HL-60 (cell line): ENCODE data around the gene DMAC2.
A peak's percentile ranks its signal among the peaks of the same experiment; 100 is the strongest.

Experiments used
- DNase-seq, 2 experiments: peaks; one replicate each; pipeline ENCODE4 v3.0.0-alpha.2; 2010 to 2020; ENCODE audit warnings: low read depth in 1 of 2, low spot score in 1 of 2
- H3K27ac ChIP-seq: fragments of 250-450 bp; sonication (Bioruptor Pico); replicated peaks from 2 replicates; pipeline ENCODE4 v1.5.1; 2020; ENCODE audit warnings: mild to moderate bottlenecking, moderate library complexity
- H3K27me3 ChIP-seq: fragments of 250-450 bp; sonication (Bioruptor Pico); 2 replicates; pipeline ENCODE4 v1.5.1; 2021; ENCODE audit warnings: mild to moderate bottlenecking, moderate library complexity; ENCODE audit not compliant: insufficient read depth, poor library complexity, severe bottlenecking
- H3K4me3 ChIP-seq: replicated peaks from 2 replicates; pipeline ENCODE4 v1.5.1; 2011; ENCODE audit warnings: mild to moderate bottlenecking, control low read depth, low read length; ENCODE audit not compliant: insufficient read depth
- GABPA ChIP-seq: IDR thresholded peaks from 2 replicates; pipeline ENCODE4 v1.6.1; 2012; ENCODE audit warnings: low read depth
- POLR2AphosphoS5 ChIP-seq: IDR thresholded peaks from 2 replicates; pipeline ENCODE4 v1.6.1; 2012; ENCODE audit warnings: low read depth
- SPI1 ChIP-seq: IDR thresholded peaks from 2 replicates; pipeline ENCODE4 v1.6.1; 2012; ENCODE audit warnings: low read depth, mild to moderate bottlenecking, borderline replicate concordance
- TF ChIP-seq, protein P1 (sequence below): IDR thresholded peaks from one replicate; pipeline ENCODE4 v1.5.1; 2011; ENCODE audit warnings: low read length, control low read depth, inconsistent platforms; ENCODE audit not compliant: insufficient read depth
- TF ChIP-seq, protein P2 (sequence below): IDR thresholded peaks from 2 replicates; pipeline ENCODE4 v1.6.1; 2012; ENCODE audit warnings: low read depth; ENCODE audit not compliant: insufficient replicate concordance

The DMAC2 gene

DNA sequence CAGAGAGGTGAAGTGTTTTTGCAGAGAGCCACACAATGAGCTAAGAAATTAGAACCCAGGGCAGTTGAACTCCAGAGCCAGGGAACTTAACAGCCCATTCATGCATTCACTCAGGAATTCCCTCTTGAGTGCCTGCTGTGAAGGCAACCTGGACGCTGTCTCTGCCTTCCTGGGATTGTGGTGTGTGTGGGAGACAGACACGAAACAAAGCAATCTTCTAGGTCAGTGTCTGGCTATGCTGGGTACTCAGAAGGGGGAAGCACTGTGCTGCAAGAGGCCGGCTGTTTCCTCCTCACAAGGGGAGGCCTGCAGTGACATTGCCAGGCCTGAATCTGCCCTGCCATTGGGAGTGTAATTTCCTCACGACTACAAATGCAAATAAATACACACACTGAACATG lies 32.4 kb downstream of the DMAC2 start:
- peak in 1 of 2 experiments; percentile 78 for DNase-seq
- Histone ChIP-seq H3K4me3 (no peak overlapping the region), H3K27me3 (no peaks in the 10 kb centered on the region), H3K27ac (peak overlapping the region; percentile 92)
- TF ChIP-seq, protein P1, sequence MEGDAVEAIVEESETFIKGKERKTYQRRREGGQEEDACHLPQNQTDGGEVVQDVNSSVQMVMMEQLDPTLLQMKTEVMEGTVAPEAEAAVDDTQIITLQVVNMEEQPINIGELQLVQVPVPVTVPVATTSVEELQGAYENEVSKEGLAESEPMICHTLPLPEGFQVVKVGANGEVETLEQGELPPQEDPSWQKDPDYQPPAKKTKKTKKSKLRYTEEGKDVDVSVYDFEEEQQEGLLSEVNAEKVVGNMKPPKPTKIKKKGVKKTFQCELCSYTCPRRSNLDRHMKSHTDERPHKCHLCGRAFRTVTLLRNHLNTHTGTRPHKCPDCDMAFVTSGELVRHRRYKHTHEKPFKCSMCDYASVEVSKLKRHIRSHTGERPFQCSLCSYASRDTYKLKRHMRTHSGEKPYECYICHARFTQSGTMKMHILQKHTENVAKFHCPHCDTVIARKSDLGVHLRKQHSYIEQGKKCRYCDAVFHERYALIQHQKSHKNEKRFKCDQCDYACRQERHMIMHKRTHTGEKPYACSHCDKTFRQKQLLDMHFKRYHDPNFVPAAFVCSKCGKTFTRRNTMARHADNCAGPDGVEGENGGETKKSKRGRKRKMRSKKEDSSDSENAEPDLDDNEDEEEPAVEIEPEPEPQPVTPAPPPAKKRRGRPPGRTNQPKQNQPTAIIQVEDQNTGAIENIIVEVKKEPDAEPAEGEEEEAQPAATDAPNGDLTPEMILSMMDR: no peak
- TF ChIP-seq, protein P2, sequence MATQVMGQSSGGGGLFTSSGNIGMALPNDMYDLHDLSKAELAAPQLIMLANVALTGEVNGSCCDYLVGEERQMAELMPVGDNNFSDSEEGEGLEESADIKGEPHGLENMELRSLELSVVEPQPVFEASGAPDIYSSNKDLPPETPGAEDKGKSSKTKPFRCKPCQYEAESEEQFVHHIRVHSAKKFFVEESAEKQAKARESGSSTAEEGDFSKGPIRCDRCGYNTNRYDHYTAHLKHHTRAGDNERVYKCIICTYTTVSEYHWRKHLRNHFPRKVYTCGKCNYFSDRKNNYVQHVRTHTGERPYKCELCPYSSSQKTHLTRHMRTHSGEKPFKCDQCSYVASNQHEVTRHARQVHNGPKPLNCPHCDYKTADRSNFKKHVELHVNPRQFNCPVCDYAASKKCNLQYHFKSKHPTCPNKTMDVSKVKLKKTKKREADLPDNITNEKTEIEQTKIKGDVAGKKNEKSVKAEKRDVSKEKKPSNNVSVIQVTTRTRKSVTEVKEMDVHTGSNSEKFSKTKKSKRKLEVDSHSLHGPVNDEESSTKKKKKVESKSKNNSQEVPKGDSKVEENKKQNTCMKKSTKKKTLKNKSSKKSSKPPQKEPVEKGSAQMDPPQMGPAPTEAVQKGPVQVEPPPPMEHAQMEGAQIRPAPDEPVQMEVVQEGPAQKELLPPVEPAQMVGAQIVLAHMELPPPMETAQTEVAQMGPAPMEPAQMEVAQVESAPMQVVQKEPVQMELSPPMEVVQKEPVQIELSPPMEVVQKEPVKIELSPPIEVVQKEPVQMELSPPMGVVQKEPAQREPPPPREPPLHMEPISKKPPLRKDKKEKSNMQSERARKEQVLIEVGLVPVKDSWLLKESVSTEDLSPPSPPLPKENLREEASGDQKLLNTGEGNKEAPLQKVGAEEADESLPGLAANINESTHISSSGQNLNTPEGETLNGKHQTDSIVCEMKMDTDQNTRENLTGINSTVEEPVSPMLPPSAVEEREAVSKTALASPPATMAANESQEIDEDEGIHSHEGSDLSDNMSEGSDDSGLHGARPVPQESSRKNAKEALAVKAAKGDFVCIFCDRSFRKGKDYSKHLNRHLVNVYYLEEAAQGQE: no peak
- no peak for TF ChIP-seq POLR2AphosphoS5

DNA sequence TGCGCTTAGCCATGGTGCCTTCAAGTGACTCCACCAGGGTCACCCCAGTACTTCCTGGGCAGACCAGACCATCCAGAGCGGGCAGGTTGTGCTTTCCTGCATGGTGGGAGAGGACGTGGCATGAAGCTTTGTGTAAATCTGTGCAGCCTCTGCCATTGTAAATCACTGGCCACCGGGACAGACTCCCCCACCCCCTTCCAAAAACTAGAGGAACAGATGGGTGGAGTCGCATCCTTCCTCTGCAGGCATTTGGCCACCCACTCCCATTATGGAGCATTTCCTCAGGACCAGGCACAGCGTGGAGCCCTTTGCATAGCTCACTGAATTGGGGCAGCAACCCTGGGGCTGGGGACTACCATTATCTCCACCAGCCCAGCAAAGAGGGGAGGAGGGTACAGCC lies 33.9 kb downstream of the DMAC2 start:
- DNase-seq: no peak
- H3K4me3 ChIP-seq: no peak overlapping the region
- no peak for TF ChIP-seq SPI1
- TF ChIP-seq, protein P1: no peak
- TF ChIP-seq POLR2AphosphoS5: no peak
- no peak for TF ChIP-seq GABPA
- TF ChIP-seq, protein P2: no peak
- H3K27ac ChIP-seq: no peak overlapping the region
- no peaks in the 10 kb centered on the region for H3K27me3 ChIP-seq

DNA sequence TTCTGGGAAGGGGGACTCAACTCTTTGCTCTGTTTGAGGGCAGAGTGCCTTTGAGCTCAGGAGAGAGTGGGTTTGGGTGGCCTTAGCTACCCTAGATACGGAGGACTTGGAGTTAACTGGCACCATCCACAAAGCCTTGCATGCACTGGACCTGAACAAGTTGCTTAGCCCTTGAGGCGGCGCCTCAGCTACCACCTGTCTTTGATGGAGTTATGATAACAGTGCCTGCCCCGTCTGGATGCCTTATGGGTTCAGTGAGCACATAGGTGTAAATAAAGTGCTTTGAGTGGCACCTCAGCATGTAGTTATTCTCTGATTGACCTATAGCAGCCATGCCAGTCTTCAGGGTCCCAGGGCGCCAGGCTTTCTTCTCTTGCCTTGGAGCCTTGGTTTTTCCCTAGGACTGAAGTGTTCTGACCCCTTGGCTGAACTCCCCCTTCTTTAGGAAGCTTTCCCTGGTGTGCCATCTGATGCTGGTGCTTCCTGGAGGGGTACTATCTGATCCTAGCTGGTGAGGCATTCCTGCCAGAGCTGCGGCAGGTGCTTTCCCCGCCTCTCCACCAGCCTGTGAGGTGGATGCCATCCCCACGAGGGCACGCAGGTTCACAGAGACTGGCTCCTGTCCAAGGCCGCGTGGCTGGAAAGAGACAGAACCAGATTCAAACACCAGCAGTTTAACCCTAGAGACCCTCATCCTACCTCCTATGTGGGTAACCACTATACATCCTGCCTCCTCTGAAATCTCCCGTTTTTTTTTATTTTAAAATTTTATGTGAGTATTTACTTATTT lies 36.3 kb downstream of the DMAC2 start:
- Histone ChIP-seq H3K4me3 (no peak overlapping the region), H3K27ac (no peak overlapping the region), H3K27me3 (no peaks in the 10 kb centered on the region)
- no peak for TF ChIP-seq SPI1
- TF ChIP-seq POLR2AphosphoS5: no peak
- TF ChIP-seq GABPA: no peak
- TF ChIP-seq, protein P1: no peak
- TF ChIP-seq, protein P2: no peak
- DNase-seq: no peak
